HG03135 (cell line): ENCODE data around the gene SKA1.

Experiments
- ATAC-seq: cut with Tn5 transposase; IDR thresholded peaks from one replicate; pipeline ENCODE4 v1.9.1; 2021; ENCODE audit warnings: mild to moderate bottlenecking, moderate library complexity; ENCODE audit not compliant: unreplicated experiment

Gene SKA1

GRCh38 chr18:50374753-50375391 is at the start of gene SKA1:
Gene SKA1 (plus strand): TSS chr18:50375046. CDS start chr18:50375831, 785 bp downstream.
- ATAC-seq = peak; percentile 94

- ATAC-seq = no peak
These were observed 46.9 kb upstream of the SKA1 start for GRCh38 chr18:50327983-50328382.

- no peak for ATAC-seq
These were observed 44.7 kb upstream of the SKA1 start for GRCh38 chr18:50330176-50330575.

- ATAC-seq = no peak
These were observed 43.2 kb upstream of the SKA1 start for GRCh38 chr18:50331691-50332090.

GRCh38 chr18:50334546-50335152 is 40.2 kb upstream of the SKA1 start:
- no peak for ATAC-seq

GRCh38 chr18:50338122-50338521 is 36.7 kb upstream of the SKA1 start:
- ATAC-seq = no peak

GRCh38 chr18:50338715-50339114 is 36.1 kb upstream of the SKA1 start:
- no peak for ATAC-seq

GRCh38 chr18:50340078-50340477 is 34.8 kb upstream of the SKA1 start:
- ATAC-seq = no peak

GRCh38 chr18:50341443-50341842 is 33.4 kb upstream of the SKA1 start:
- no peak for ATAC-seq

GRCh38 chr18:50350699-50351098 is 24.1 kb upstream of the SKA1 start:
- no peak for ATAC-seq

GRCh38 chr18:50356036-50356945 is 18.6 kb upstream of the SKA1 start:
- ATAC-seq = peak; percentile 88

GRCh38 chr18:50358844-50359243 is 16.0 kb upstream of the SKA1 start:
- no peak for ATAC-seq

- ATAC-seq = no peak
These were observed 15.0 kb upstream of the SKA1 start for GRCh38 chr18:50359806-50360205.

- ATAC-seq = no peak
These were observed 14.2 kb upstream of the SKA1 start for GRCh38 chr18:50360611-50361010.

- no peak for ATAC-seq
These were observed 5.2 kb upstream of the SKA1 start for GRCh38 chr18:50369672-50370071.

GRCh38 chr18:50372743-50373142 is 2.1 kb upstream of the SKA1 start:
- ATAC-seq = no peak

GRCh38 chr18:50373561-50374219 is 1.2 kb upstream of the SKA1 start:
- ATAC-seq = no peak

GRCh38 chr18:50374220-50374752 is 560 bp upstream of the SKA1 start:
- no peak for ATAC-seq

- no peak for ATAC-seq
These were observed 2.4 kb downstream of the SKA1 start for GRCh38 chr18:50377061-50377798.

GRCh38 chr18:50388988-50389387 is 14.1 kb downstream of the SKA1 start:
- no peak for ATAC-seq
